Ramos (cell line): ENCODE measurements around the gene TMEM38B.

Experiments
- in situ Hi-C: fragments of 300-500 bp; cut with MboI; formaldehyde crosslinking; loops from one replicate; pipeline ENCODE4 v1.14.3; 2022; ENCODE audit warnings: low sequenced_read_pairs; ENCODE audit not compliant: unreplicated experiment

TMEM38B gene

GRCh38 chr9:105818903-105819302 lies 124.6 kb downstream of the TMEM38B start:
- in situ Hi-C loops = no loop called here

GRCh38 chr9:105822814-105823213 lies 128.5 kb downstream of the TMEM38B start:
- in situ Hi-C loops = no loop called here
